Lung microvascular endothelial cell (primary cell): Measurements from ENCODE around the gene CBLB. TPM values are rescaled to one million over a fixed set of nuclear protein-coding genes. Genes with fewer than 3 reads are reported as not detected.
"Not testable (repeated sequence)": the region's sequence is repeated elsewhere in the genome, so short reads cannot be mapped to it uniquely, and the experiment has no call there.

Source experiments
- DNase-seq, 2 donors: peaks; one replicate each; pipeline versions ENCODE4 v3.0.0 to v3.0.0-alpha.2; 2010; ENCODE audit warnings: low read depth in 2 of 2
- total RNA-seq: library from RNA; depleted of rRNA; stranded (reverse); fragments of >200 nt; gene quantifications from 2 replicates; pipeline ENCODE4 v1.2.1, GENCODE V29; 2014

CBLB gene
- total RNA-seq, 1 donor from 2014 or later = 6.5 TPM

- DNase-seq = no peak
Measured at GRCh38 chr3:105822171-105823123, 46.4 kb downstream of the CBLB start.

GRCh38 chr3:105821433-105821832 is 47.4 kb downstream of the CBLB start:
- peak in 1 of 2 donors; percentile 12 for DNase-seq

GRCh38 chr3:105816833-105817232 is 52.0 kb downstream of the CBLB start:
- no peak for DNase-seq

GRCh38 chr3:105815331-105815730 is 53.5 kb downstream of the CBLB start:
- DNase-seq = not testable (repeated sequence)

GRCh38 chr3:105813710-105814109 is 55.1 kb downstream of the CBLB start:
- DNase-seq = no peak

- peak in 1 of 2 donors; percentile 35 for DNase-seq
Measured at GRCh38 chr3:105812194-105812586, 56.6 kb downstream of the CBLB start.

GRCh38 chr3:105811518-105812193 is 57.2 kb downstream of the CBLB start:
- DNase-seq = no peak

- no peak for DNase-seq
Measured at GRCh38 chr3:105809208-105809888, 59.5 kb downstream of the CBLB start.

- DNase-seq = no peak
Measured at GRCh38 chr3:105807701-105808100, 61.1 kb downstream of the CBLB start.

GRCh38 chr3:105807146-105807545 is 61.7 kb downstream of the CBLB start:
- DNase-seq = no peak

GRCh38 chr3:105806359-105806758 is 62.5 kb downstream of the CBLB start:
- DNase-seq = peak; percentile 73 to 83

GRCh38 chr3:105805404-105805803 is 63.4 kb downstream of the CBLB start:
- no peak for DNase-seq

GRCh38 chr3:105802118-105802706 is 66.6 kb downstream of the CBLB start:
- no peak for DNase-seq

GRCh38 chr3:105801397-105801796 is 67.4 kb downstream of the CBLB start:
- no peak for DNase-seq

- DNase-seq = no peak
Measured at GRCh38 chr3:105800320-105800719, 68.5 kb downstream of the CBLB start.

GRCh38 chr3:105799286-105799685 is 69.5 kb downstream of the CBLB start:
- no peak for DNase-seq

- DNase-seq = no peak
Measured at GRCh38 chr3:105798381-105798934, 70.4 kb downstream of the CBLB start.

GRCh38 chr3:105793040-105793439 is 75.8 kb downstream of the CBLB start:
- peak in 1 of 2 donors; percentile 9 for DNase-seq

GRCh38 chr3:105791919-105792786 is 76.7 kb downstream of the CBLB start:
- DNase-seq = peak in 1 of 2 donors; percentile 31

GRCh38 chr3:105791131-105791530 is 77.7 kb downstream of the CBLB start:
- peak in 1 of 2 donors; percentile 4 for DNase-seq
